Right atrium auricular region (tissue), 2 donors: ENCODE measurements around the gene AMOTL2. TPM values are rescaled to one million over a fixed set of nuclear protein-coding genes. Genes with fewer than 3 reads are reported as not detected.

Source experiments
- DNase-seq: peaks from one replicate; pipeline ENCODE4 v3.0.0-alpha.2; 2019; ENCODE audit warnings: low spot score
- H3K27ac ChIP-seq, 2 donors: fragments of 200-600 bp; sonication (generic); 1 replicate in 1 of 2; 2 replicates in 1 of 2; pipeline ENCODE4 v1.5.1; 2016 to 2019
- H3K27me3 ChIP-seq, 2 donors: fragments of 200-600 bp; sonication (generic); one replicate each; pipeline versions ENCODE4 v1.5.1 to v1.6.0; 2017 to 2019
- H3K36me3 ChIP-seq: fragments of 200-600 bp; sonication (generic); one replicate; pipeline ENCODE4 v1.5.1; 2016
- H3K4me1 ChIP-seq, 2 donors: fragments of 200-600 bp; sonication (generic); one replicate each; pipeline versions ENCODE4 v1.5.1 to v1.6.0; 2017 to 2019
- H3K4me3 ChIP-seq, 2 donors: fragments of 200-600 bp; sonication (generic); 1 replicate in 1 of 2; 2 replicates in 1 of 2; pipeline ENCODE4 v1.5.1; 2017 to 2019; ENCODE audit warnings: mild to moderate bottlenecking in 1 of 2, moderate library complexity in 1 of 2
- H3K9me3 ChIP-seq, 2 donors: fragments of 200-600 bp; sonication (generic); one replicate each; pipeline ENCODE4 v1.5.1; 2019
- total RNA-seq, 2 donors: library from RNA; depleted of rRNA; stranded (reverse); fragments of >200 nt; gene quantifications; one replicate each; pipeline ENCODE4 v1.1.0, GENCODE V29; 2016
- TF ChIP-seq, protein P1 (sequence below), 2 donors: fragments of 200-600 bp; sonication (generic); IDR thresholded peaks; one replicate each; pipeline ENCODE4 v1.5.1; 2019; ENCODE audit warnings: antibody characterized with exemption in 2 of 2

Gene AMOTL2
- total RNA-seq, 2 donors from 2014 or later = 62.3 to 119 TPM

DNA sequence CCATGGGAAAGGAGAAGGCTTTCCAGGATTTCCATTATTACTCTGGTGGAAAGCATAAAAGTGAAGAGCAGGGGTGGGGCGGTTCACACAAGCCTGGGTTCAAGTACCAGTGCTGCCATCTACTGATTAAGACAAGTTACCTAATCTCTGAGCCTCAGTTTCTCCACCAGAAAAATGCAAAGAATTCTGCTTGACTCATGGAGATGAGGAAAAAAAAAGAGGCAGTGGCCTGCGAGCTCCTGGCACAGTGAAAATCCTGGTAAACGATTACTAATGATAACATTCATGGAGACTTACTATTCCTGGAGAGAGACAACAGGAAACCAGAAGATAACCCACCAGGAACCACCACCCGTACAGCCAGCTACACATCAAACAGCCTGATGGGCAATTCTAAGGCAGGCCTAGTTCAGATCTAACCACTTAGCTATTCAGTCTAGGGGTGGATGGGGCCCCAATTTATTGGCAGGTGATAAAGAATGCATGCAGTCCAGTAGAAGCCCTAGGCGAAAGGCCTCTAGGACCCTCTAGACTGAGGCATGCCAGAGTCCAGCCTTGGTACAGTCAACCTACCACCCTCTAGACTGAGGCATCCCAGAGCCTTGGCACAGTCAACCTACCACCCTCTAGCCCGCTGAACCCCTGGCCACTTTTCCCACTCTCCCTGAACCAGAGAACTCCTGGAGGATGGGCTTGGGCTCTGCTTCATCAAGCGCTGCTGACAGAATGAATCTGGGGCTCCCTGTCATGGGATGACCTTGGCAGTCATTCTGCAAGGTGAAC is 2.5 kb downstream of the AMOTL2 start:
- DNase-seq = no peak
- peaks cover 0 to 74% of the 10 kb centered on the region in 2 donors for H3K4me1 ChIP-seq
- H3K36me3 ChIP-seq = peaks cover 48% of the 10 kb centered on the region

DNA sequence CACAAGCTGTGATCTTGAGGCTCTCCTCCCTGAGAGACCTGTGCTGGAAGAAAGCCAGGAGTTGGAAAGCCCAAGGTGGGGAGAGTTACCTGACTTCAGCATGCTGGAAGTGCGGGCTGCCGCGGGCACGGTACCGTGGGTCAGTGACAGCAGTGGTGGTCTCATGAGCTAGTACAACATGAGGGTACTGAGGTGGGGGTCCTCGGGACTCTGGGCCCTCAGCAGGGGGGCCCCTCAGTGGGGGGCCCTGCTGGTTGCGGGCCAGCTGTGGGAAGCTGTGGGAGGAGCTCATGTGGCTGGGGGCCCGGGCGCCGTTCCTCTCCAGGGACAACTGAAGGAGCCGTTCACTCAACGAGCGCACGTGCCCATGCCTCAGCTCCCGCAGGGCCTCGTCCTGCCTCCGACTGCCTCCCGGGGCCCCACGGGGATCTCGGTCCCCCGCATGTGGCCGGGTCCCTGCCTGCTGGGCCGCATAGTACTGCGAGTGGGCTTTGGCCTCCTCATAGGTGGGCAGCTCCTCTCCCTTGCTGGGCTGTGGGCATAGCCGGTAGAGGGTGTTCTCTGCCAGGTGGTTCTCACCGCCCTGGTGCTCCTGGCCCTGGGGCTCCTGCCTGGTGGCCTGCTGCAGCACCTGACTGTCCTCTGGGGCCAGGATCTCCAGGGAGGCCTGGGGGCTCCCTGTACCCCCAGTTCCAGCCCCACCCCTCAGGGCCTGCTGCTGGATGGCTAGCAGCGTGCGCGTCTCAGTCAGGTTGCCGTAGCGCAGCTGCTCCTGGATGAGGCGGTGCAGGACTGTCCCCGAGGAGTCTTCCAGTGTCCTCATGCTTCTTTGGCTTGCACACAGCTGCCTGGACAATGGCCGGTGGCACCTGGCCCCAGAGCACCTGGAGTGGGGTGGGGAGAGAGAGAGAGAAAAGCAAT is 3.4 kb downstream of the AMOTL2 start:
- peaks cover 56% of the 10 kb centered on the region for H3K36me3 ChIP-seq
- no peaks in the 10 kb centered on the region for H3K9me3 ChIP-seq
- H3K27me3 ChIP-seq = no peaks in the 10 kb centered on the region
- peaks cover 0 to 78% of the 10 kb centered on the region in 2 donors for H3K4me1 ChIP-seq
- H3K4me3 ChIP-seq = peak overlapping the region in 1 of 2 donors; percentile 87
- H3K27ac ChIP-seq = peak overlapping the region; percentile 96 to 100
- no peak for DNase-seq
- TF ChIP-seq, protein P1, sequence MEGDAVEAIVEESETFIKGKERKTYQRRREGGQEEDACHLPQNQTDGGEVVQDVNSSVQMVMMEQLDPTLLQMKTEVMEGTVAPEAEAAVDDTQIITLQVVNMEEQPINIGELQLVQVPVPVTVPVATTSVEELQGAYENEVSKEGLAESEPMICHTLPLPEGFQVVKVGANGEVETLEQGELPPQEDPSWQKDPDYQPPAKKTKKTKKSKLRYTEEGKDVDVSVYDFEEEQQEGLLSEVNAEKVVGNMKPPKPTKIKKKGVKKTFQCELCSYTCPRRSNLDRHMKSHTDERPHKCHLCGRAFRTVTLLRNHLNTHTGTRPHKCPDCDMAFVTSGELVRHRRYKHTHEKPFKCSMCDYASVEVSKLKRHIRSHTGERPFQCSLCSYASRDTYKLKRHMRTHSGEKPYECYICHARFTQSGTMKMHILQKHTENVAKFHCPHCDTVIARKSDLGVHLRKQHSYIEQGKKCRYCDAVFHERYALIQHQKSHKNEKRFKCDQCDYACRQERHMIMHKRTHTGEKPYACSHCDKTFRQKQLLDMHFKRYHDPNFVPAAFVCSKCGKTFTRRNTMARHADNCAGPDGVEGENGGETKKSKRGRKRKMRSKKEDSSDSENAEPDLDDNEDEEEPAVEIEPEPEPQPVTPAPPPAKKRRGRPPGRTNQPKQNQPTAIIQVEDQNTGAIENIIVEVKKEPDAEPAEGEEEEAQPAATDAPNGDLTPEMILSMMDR (IDR thresholded peaks at IDR 0.05) = no peak

More for the DNA sequence above, 2.5 kb downstream of the AMOTL2 start:
- Histone ChIP-seq H3K4me3 (peak overlapping the region; percentile 87 to 99), H3K27me3 (no peaks in the 10 kb centered on the region), H3K27ac (peak overlapping the region; percentile 96 to 100), H3K9me3 (no peaks in the 10 kb centered on the region)
- TF ChIP-seq, protein P1 (IDR thresholded peaks at IDR 0.05) = no peak

DNA sequence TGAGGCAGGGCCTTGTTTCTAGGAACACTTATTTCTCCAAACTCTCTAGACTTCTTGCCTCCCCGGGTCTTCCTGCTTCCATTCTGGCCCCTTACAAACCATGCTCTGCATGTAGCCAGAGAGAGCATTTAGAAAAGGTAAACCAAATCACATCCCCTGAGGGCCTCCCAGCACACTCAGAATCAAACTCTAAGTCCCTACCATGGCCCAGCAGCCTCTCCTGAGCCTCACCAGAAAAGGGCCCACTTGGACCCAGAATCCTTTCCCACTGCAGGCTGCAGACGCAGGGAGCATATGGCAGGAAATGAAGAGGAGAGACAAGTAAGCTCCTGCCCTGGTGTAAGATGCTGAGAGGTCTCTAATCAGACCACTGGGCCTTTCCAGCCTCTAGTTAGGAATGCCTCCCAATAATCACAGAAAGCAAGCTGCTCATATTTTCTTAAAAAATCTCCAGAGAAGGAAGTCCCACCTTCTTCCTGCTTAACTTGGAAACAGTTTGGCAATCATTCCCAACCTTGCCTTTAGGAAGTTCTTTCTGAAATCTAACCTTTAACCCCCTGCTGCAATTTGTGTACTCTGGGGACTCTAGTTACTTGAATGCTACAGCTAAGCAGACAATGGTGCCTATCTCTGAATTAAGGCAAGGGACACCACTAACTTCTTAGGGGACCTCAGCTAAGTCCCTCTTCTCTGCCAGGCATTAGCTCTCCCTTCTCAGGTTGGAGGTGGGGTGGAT is 4.2 kb downstream of the AMOTL2 start:
- H3K4me3 ChIP-seq = peak overlapping the region in 1 of 2 donors; percentile 87
- H3K27me3 ChIP-seq = no peaks in the 10 kb centered on the region
- no peaks in the 10 kb centered on the region for H3K9me3 ChIP-seq
- H3K27ac ChIP-seq = peak overlapping the region; percentile 96 to 100
- no peak for DNase-seq
- TF ChIP-seq, protein P1 (IDR thresholded peaks at IDR 0.05) = no peak
- peaks cover 0 to 78% of the 10 kb centered on the region in 2 donors for H3K4me1 ChIP-seq
- H3K36me3 ChIP-seq = peaks cover 65% of the 10 kb centered on the region

DNA sequence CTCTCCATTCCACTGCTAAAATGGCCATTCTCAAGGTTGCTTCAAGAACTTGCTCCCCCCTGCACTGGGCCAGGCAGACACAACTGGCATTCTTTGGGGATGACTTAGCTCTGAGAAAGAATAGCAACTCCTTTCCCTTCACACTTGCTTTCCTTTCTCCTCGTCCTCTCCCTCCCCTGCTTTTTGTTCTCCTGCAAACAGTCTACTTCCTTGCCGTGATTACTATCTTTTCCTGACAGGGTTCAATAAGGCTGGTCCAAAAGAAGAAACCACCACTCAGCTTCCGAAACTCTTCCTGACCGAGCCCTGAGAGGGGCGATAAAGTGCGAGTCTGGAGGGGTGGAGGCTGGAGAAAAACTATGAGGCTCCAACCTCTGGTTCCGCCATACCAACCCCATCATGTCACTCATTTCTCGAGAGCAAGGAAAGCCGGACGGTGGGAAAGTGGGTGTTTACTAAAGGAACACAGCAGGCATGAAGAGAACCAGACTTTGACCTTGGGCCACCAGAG is 5.0 kb downstream of the AMOTL2 start:
- Histone ChIP-seq H3K4me1 (peaks cover 0 to 82% of the 10 kb centered on the region in 2 donors), H3K27me3 (no peaks in the 10 kb centered on the region), H3K9me3 (no peaks in the 10 kb centered on the region), H3K36me3 (peaks cover 71% of the 10 kb centered on the region), H3K27ac (peak overlapping the region; percentile 96 to 100), H3K4me3 (no peak overlapping the region)
- TF ChIP-seq, protein P1 (IDR thresholded peaks at IDR 0.05) = no peak
- no peak for DNase-seq

DNA sequence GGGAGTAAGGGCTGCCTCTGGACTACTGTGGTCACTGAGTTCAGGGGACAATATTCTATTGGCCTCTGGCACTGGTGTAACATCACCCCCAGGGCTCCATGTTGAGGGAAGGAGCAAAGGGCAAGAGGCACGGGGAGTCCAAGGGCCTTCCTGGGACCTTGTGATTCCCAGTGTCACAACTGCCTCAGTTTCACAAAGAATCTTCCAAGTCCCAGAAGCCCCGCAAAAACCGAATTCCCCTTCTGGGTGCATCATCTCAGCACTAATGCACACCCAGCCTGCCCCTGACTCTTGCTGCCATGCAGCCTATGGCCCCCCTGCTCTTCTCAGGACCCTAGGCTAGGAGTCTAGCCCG is 5.5 kb downstream of the AMOTL2 start:
- TF ChIP-seq, protein P1 (IDR thresholded peaks at IDR 0.05) = no peak
- H3K27me3 ChIP-seq = no peaks in the 10 kb centered on the region
- no peaks in the 10 kb centered on the region for H3K9me3 ChIP-seq
- no peak overlapping the region for H3K4me3 ChIP-seq
- DNase-seq = no peak
- peaks cover 0 to 87% of the 10 kb centered on the region in 2 donors for H3K4me1 ChIP-seq
- peak overlapping the region; percentile 96 to 100 for H3K27ac ChIP-seq
- H3K36me3 ChIP-seq = peaks cover 72% of the 10 kb centered on the region
